ENCODE data around the gene MAPK13. TPM values are rescaled to one million over a fixed set of nuclear protein-coding genes. Genes with fewer than 3 reads are reported as not detected.

MAPK13 gene
- total RNA-seq, 1 experiment from 2014 or later = 13.6 TPM

GRCh38 chr6:36094238-36094637 is 36.1 kb upstream of the MAPK13 start (continued):
- TF ChIP-seq PRDM15 (CRISPR knock-in tag; IDR thresholded peaks at IDR 0.05) = no peak
- TF ChIP-seq STAT6 (CRISPR knock-in tag; conservative IDR thresholded peaks at IDR 0.05; ENCODE audit: low read depth) = no peak
- TF ChIP-seq EMX1 (CRISPR knock-in tag; IDR thresholded peaks at IDR 0.05) = no peak

GRCh38 chr6:36094753-36095496 is 35.4 kb upstream of the MAPK13 start:
- Mint-ChIP-seq H3K27ac (no peak overlapping the region), H3K4me1 (peaks cover 11% of the 10 kb centered on the region), H3K27me3 (ENCODE audit: low read depth) (no peaks in the 10 kb centered on the region), H3K9me3 (no peaks in the 10 kb centered on the region), H3K36me3 (no peaks in the 10 kb centered on the region; the same call in 1 of the 2 replicates), H3K4me3 (no peak overlapping the region)
- 0 out of 2 replicates have a peak, but pooled peaks have one; percentile 21 for TF ChIP-seq GABPB1 (CRISPR knock-in tag; IDR thresholded peaks at IDR 0.05)
- TF ChIP-seq NR1H2 (CRISPR knock-in tag; IDR thresholded peaks at IDR 0.05) = no peak
- peak; percentile 93 for TF ChIP-seq CTCF (IDR thresholded peaks at IDR 0.05)
- ChIA-PET CTCF (interaction anchor here (0.6 to 3.5 kb wide), 15 partner anchors 10 to 270 kb away, joined by 3 to 37 read pairs (median 3); partner anchors contain the start of gene MAPK14), POLR2A (interaction anchor here (0.7 to 1.4 kb wide), 2 partner anchors 67 kb away, joined by 4 to 12 read pairs; partner anchors contain the start of gene MAPK14)
- ATAC-seq (peak; percentile 92), DNase-seq (ENCODE audit: low spot score) (peak; percentile 77)

- no peak for ATAC-seq
- ChIA-PET POLR2A (interaction anchor here (0.6 kb wide), 1 partner anchor 302 kb away, joined by 3 read pairs; no protein-coding TSS in a partner anchor), CTCF (interaction anchor here (0.6 to 3.5 kb wide), 8 partner anchors 13 to 271 kb away, joined by 3 to 37 read pairs (median 4); partner anchors contain the start of gene MAPK14)
- H3K27ac Mint-ChIP-seq = no peak overlapping the region
- H3K9me3 Mint-ChIP-seq = no peaks in the 10 kb centered on the region
- H3K36me3 Mint-ChIP-seq = no peaks in the 10 kb centered on the region; the same call in 1 of the 2 replicates
- H3K4me3 Mint-ChIP-seq = no peak overlapping the region
- no peaks in the 10 kb centered on the region for H3K27me3 Mint-ChIP-seq (ENCODE audit: low read depth)
- peaks cover 11% of the 10 kb centered on the region for H3K4me1 Mint-ChIP-seq
- no peak for DNase-seq (ENCODE audit: low spot score)
- TF ChIP-seq CTCF (IDR thresholded peaks at IDR 0.05) (peak; percentile 34; the same call in 1 of the 2 replicates), FOXK1 (CRISPR knock-in tag; IDR thresholded peaks at IDR 0.05) (no peak), ERG (CRISPR knock-in tag; IDR thresholded peaks at IDR 0.05) (no peak), GABPB1 (CRISPR knock-in tag; IDR thresholded peaks at IDR 0.05) (peak; percentile 51; the same call in 1 of the 2 replicates)
Measured at GRCh38 chr6:36095497-36096391, 34.6 kb upstream of the MAPK13 start.

All from WTC11 (cell line).